ENCODE results near the gene RPL28. TPM values are rescaled to one million over a fixed set of nuclear protein-coding genes. Genes with fewer than 3 reads are reported as not detected.

The RPL28 gene
- total RNA-seq, 1 experiment from 2014 or later: 2,505 TPM

DNA sequence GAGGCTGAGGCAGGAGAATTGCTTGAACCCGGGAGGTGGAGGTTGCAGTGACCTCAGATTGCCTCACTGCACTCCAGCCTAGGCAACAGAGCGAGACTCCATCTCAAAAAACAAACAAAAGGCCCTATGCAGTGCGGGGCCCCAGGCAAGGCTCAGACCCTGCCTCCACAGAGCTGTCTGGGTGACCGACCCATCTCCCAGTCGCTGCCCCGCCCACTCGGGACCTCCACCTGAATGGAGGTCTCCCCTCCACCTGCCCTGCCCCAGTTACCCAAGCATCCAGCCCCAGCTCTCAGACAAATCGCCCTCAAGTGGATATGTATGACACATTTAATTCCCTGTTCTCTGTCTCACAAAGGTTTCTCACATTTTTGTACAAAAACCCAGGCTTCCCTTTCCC is 20.5 kb upstream of the RPL28 start (continued):
- TF ChIP-seq, protein P1, sequence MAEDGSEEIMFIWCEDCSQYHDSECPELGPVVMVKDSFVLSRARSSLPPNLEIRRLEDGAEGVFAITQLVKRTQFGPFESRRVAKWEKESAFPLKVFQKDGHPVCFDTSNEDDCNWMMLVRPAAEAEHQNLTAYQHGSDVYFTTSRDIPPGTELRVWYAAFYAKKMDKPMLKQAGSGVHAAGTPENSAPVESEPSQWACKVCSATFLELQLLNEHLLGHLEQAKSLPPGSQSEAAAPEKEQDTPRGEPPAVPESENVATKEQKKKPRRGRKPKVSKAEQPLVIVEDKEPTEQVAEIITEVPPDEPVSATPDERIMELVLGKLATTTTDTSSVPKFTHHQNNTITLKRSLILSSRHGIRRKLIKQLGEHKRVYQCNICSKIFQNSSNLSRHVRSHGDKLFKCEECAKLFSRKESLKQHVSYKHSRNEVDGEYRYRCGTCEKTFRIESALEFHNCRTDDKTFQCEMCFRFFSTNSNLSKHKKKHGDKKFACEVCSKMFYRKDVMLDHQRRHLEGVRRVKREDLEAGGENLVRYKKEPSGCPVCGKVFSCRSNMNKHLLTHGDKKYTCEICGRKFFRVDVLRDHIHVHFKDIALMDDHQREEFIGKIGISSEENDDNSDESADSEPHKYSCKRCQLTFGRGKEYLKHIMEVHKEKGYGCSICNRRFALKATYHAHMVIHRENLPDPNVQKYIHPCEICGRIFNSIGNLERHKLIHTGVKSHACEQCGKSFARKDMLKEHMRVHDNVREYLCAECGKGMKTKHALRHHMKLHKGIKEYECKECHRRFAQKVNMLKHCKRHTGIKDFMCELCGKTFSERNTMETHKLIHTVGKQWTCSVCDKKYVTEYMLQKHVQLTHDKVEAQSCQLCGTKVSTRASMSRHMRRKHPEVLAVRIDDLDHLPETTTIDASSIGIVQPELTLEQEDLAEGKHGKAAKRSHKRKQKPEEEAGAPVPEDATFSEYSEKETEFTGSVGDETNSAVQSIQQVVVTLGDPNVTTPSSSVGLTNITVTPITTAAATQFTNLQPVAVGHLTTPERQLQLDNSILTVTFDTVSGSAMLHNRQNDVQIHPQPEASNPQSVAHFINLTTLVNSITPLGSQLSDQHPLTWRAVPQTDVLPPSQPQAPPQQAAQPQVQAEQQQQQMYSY (CRISPR knock-in tag; IDR thresholded peaks at IDR 0.05): no peak
- TF ChIP-seq, protein P2, sequence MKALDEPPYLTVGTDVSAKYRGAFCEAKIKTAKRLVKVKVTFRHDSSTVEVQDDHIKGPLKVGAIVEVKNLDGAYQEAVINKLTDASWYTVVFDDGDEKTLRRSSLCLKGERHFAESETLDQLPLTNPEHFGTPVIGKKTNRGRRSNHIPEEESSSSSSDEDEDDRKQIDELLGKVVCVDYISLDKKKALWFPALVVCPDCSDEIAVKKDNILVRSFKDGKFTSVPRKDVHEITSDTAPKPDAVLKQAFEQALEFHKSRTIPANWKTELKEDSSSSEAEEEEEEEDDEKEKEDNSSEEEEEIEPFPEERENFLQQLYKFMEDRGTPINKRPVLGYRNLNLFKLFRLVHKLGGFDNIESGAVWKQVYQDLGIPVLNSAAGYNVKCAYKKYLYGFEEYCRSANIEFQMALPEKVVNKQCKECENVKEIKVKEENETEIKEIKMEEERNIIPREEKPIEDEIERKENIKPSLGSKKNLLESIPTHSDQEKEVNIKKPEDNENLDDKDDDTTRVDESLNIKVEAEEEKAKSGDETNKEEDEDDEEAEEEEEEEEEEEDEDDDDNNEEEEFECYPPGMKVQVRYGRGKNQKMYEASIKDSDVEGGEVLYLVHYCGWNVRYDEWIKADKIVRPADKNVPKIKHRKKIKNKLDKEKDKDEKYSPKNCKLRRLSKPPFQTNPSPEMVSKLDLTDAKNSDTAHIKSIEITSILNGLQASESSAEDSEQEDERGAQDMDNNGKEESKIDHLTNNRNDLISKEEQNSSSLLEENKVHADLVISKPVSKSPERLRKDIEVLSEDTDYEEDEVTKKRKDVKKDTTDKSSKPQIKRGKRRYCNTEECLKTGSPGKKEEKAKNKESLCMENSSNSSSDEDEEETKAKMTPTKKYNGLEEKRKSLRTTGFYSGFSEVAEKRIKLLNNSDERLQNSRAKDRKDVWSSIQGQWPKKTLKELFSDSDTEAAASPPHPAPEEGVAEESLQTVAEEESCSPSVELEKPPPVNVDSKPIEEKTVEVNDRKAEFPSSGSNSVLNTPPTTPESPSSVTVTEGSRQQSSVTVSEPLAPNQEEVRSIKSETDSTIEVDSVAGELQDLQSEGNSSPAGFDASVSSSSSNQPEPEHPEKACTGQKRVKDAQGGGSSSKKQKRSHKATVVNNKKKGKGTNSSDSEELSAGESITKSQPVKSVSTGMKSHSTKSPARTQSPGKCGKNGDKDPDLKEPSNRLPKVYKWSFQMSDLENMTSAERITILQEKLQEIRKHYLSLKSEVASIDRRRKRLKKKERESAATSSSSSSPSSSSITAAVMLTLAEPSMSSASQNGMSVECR (CRISPR knock-in tag; IDR thresholded peaks at IDR 0.05; ENCODE audit: borderline replicate concordance): no peak
- TF ChIP-seq NR2C2 (CRISPR knock-in tag; IDR thresholded peaks at IDR 0.05) (no peak), FOXK1 (CRISPR knock-in tag; IDR thresholded peaks at IDR 0.05) (no peak), TEAD4 (CRISPR knock-in tag; IDR thresholded peaks at IDR 0.05) (no peak), ZNF416 (CRISPR knock-in tag; IDR thresholded peaks at IDR 0.05) (no peak), ATF1 (CRISPR knock-in tag; IDR thresholded peaks at IDR 0.05) (no peak)
- TF ChIP-seq, protein P3, sequence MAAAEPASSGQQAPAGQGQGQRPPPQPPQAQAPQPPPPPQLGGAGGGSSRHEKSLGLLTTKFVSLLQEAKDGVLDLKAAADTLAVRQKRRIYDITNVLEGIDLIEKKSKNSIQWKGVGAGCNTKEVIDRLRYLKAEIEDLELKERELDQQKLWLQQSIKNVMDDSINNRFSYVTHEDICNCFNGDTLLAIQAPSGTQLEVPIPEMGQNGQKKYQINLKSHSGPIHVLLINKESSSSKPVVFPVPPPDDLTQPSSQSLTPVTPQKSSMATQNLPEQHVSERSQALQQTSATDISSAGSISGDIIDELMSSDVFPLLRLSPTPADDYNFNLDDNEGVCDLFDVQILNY (CRISPR knock-in tag; IDR thresholded peaks at IDR 0.05): no peak

DNA sequence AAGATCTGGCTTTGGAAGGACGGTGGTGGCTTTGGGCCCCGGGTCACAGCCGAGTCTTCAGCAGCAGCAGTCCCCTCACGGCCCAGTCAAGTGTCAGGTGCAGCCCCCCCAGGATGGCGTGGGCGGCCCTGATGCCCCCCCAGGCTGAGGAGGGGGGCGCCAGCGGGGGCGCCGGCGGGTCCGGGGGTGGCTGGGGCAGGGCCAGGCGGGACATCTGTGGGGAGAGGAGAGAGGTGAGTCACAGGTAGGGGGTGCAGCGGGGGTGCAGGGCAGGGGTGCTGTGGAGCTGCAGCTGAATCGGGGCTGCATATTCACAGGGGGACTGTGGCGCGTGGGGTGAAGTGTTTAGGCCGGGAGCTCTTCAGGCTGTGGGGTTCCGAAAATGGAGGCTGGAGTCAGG is 19.8 kb upstream of the RPL28 start:
- Mint-ChIP-seq H3K4me1 (peaks cover 7% of the 10 kb centered on the region), H3K27ac (no peak overlapping the region), H3K27me3 (ENCODE audit: low read depth) (peaks cover 66% of the 10 kb centered on the region), H3K36me3 (no peaks in the 10 kb centered on the region), H3K4me3 (no peak overlapping the region), H3K9me3 (no peaks in the 10 kb centered on the region)
- CTCF ChIA-PET: interaction anchor here (1.0 to 1.3 kb wide), 4 partner anchors 10 to 52 kb away, joined by 3 to 4 read pairs (median 3); no protein-coding TSS in a partner anchor
- ATAC-seq: no peak
- POLR2A ChIA-PET: no interaction called here
- DNase-seq (ENCODE audit: low spot score): no peak
- TF ChIP-seq GABPB1 (CRISPR knock-in tag; IDR thresholded peaks at IDR 0.05) (no peak), NFE2L1 (CRISPR knock-in tag; IDR thresholded peaks at IDR 0.05) (no peak), CREM (CRISPR knock-in tag; IDR thresholded peaks at IDR 0.05) (no peak), NR2C2 (CRISPR knock-in tag; IDR thresholded peaks at IDR 0.05) (no peak), ETV6 (CRISPR knock-in tag; IDR thresholded peaks at IDR 0.05) (no peak)
- TF ChIP-seq, protein P4, sequence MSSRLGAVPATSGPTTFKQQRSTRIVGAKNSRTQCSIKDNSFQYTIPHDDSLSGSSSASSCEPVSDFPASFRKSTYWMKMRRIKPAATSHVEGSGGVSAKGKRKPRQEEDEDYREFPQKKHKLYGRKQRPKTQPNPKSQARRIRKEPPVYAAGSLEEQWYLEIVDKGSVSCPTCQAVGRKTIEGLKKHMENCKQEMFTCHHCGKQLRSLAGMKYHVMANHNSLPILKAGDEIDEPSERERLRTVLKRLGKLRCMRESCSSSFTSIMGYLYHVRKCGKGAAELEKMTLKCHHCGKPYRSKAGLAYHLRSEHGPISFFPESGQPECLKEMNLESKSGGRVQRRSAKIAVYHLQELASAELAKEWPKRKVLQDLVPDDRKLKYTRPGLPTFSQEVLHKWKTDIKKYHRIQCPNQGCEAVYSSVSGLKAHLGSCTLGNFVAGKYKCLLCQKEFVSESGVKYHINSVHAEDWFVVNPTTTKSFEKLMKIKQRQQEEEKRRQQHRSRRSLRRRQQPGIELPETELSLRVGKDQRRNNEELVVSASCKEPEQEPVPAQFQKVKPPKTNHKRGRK (CRISPR knock-in tag; IDR thresholded peaks at IDR 0.05; ENCODE audit: borderline replicate concordance): no peak
- TF ChIP-seq, protein P5, sequence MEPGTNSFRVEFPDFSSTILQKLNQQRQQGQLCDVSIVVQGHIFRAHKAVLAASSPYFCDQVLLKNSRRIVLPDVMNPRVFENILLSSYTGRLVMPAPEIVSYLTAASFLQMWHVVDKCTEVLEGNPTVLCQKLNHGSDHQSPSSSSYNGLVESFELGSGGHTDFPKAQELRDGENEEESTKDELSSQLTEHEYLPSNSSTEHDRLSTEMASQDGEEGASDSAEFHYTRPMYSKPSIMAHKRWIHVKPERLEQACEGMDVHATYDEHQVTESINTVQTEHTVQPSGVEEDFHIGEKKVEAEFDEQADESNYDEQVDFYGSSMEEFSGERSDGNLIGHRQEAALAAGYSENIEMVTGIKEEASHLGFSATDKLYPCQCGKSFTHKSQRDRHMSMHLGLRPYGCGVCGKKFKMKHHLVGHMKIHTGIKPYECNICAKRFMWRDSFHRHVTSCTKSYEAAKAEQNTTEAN (CRISPR knock-in tag; IDR thresholded peaks at IDR 0.05): no peak
- TF ChIP-seq, protein P6, sequence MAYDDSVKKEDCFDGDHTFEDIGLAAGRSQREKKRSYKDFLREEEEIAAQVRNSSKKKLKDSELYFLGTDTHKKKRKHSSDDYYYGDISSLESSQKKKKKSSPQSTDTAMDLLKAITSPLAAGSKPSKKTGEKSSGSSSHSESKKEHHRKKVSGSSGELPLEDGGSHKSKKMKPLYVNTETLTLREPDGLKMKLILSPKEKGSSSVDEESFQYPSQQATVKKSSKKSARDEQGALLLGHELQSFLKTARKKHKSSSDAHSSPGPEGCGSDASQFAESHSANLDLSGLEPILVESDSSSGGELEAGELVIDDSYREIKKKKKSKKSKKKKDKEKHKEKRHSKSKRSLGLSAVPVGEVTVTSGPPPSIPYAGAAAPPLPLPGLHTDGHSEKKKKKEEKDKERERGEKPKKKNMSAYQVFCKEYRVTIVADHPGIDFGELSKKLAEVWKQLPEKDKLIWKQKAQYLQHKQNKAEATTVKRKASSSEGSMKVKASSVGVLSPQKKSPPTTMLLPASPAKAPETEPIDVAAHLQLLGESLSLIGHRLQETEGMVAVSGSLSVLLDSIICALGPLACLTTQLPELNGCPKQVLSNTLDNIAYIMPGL (CRISPR knock-in tag; IDR thresholded peaks at IDR 0.05): no peak
- TF ChIP-seq, protein P7, sequence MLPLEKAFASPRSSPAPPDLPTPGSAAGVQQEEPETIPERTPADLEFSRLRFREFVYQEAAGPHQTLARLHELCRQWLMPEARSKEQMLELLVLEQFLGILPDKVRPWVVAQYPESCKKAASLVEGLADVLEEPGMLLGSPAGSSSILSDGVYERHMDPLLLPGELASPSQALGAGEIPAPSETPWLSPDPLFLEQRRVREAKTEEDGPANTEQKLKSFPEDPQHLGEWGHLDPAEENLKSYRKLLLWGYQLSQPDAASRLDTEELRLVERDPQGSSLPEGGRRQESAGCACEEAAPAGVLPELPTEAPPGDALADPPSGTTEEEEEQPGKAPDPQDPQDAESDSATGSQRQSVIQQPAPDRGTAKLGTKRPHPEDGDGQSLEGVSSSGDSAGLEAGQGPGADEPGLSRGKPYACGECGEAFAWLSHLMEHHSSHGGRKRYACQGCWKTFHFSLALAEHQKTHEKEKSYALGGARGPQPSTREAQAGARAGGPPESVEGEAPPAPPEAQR (CRISPR knock-in tag; IDR thresholded peaks at IDR 0.05): no peak
- TF ChIP-seq, protein P8, sequence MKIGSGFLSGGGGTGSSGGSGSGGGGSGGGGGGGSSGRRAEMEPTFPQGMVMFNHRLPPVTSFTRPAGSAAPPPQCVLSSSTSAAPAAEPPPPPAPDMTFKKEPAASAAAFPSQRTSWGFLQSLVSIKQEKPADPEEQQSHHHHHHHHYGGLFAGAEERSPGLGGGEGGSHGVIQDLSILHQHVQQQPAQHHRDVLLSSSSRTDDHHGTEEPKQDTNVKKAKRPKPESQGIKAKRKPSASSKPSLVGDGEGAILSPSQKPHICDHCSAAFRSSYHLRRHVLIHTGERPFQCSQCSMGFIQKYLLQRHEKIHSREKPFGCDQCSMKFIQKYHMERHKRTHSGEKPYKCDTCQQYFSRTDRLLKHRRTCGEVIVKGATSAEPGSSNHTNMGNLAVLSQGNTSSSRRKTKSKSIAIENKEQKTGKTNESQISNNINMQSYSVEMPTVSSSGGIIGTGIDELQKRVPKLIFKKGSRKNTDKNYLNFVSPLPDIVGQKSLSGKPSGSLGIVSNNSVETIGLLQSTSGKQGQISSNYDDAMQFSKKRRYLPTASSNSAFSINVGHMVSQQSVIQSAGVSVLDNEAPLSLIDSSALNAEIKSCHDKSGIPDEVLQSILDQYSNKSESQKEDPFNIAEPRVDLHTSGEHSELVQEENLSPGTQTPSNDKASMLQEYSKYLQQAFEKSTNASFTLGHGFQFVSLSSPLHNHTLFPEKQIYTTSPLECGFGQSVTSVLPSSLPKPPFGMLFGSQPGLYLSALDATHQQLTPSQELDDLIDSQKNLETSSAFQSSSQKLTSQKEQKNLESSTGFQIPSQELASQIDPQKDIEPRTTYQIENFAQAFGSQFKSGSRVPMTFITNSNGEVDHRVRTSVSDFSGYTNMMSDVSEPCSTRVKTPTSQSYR (CRISPR knock-in tag; IDR thresholded peaks at IDR 0.05): no peak
- TF ChIP-seq, protein P9, sequence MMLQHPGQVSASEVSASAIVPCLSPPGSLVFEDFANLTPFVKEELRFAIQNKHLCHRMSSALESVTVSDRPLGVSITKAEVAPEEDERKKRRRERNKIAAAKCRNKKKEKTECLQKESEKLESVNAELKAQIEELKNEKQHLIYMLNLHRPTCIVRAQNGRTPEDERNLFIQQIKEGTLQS (CRISPR knock-in tag; conservative IDR thresholded peaks at IDR 0.05): no peak
